Thoracic aorta (tissue), 2 donors: Measurements from ENCODE around the gene SGPL1. TPM values are rescaled to one million over a fixed set of nuclear protein-coding genes. Genes with fewer than 3 reads are reported as not detected.

ENCODE experiments used
- ATAC-seq: fragments of 150-250 bp; one replicate; pipeline ENCODE4 v1.8.0; 2017; ENCODE audit warnings: low read depth; ENCODE audit not compliant: insufficient number of reproducible peaks, low FRiP score
- DNase-seq: peaks from one replicate; pipeline ENCODE4 v3.0.0-alpha.2; 2020; ENCODE audit warnings: low spot score
- H3K27ac ChIP-seq, 2 donors: fragments of 200-600 bp; sonication (generic); 1 replicate in 1 of 2; 2 replicates in 1 of 2; pipeline ENCODE4 v1.5.1; 2016; ENCODE audit warnings: mild to moderate bottlenecking in 2 of 2, moderate library complexity in 2 of 2
- H3K27me3 ChIP-seq: fragments of 200-600 bp; sonication (generic); replicated peaks from 2 replicates; pipeline ENCODE4 v1.6.0; 2016; ENCODE audit warnings: mild to moderate bottlenecking; ENCODE audit not compliant: insufficient read depth
- H3K36me3 ChIP-seq: fragments of 200-600 bp; sonication (generic); one replicate; pipeline ENCODE4 v1.5.1; 2016
- H3K4me1 ChIP-seq, 2 donors: fragments of 200-600 bp; sonication (generic); 1 replicate in 1 of 2; 2 replicates in 1 of 2; pipeline versions ENCODE4 v1.5.1 to v1.6.0; 2016; ENCODE audit warnings: low read depth in 2 of 2, mild to moderate bottlenecking in 1 of 2; ENCODE audit not compliant: control insufficient read depth in 1 of 2
- H3K4me3 ChIP-seq: fragments of 200-600 bp; sonication (generic); 2 replicates; pipeline ENCODE4 v1.5.1; 2016; ENCODE audit warnings: mild to moderate bottlenecking
- H3K9me3 ChIP-seq: fragments of 200-600 bp; sonication (generic); 2 replicates; pipeline ENCODE4 v1.5.1; 2016
- total RNA-seq, 2 donors: library from RNA; depleted of rRNA; stranded (reverse); fragments of >200 nt; gene quantifications; one replicate each; pipeline versions ENCODE4 v1.1.0 to v1.2.3, GENCODE V29; 2016
- TF ChIP-seq, protein P1 (sequence below): fragments of 200-600 bp; sonication (generic); IDR thresholded peaks from one replicate; pipeline ENCODE4 v1.5.1; 2019; ENCODE audit warnings: antibody characterized with exemption

SGPL1 gene
- total RNA-seq, 2 donors from 2014 or later = 15.0 to 26.0 TPM

- TF ChIP-seq, protein P1, sequence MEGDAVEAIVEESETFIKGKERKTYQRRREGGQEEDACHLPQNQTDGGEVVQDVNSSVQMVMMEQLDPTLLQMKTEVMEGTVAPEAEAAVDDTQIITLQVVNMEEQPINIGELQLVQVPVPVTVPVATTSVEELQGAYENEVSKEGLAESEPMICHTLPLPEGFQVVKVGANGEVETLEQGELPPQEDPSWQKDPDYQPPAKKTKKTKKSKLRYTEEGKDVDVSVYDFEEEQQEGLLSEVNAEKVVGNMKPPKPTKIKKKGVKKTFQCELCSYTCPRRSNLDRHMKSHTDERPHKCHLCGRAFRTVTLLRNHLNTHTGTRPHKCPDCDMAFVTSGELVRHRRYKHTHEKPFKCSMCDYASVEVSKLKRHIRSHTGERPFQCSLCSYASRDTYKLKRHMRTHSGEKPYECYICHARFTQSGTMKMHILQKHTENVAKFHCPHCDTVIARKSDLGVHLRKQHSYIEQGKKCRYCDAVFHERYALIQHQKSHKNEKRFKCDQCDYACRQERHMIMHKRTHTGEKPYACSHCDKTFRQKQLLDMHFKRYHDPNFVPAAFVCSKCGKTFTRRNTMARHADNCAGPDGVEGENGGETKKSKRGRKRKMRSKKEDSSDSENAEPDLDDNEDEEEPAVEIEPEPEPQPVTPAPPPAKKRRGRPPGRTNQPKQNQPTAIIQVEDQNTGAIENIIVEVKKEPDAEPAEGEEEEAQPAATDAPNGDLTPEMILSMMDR = no peak
- Histone ChIP-seq H3K4me3 (no peak overlapping the region), H3K27me3 (no peaks in the 10 kb centered on the region), H3K27ac (no peak overlapping the region), H3K4me1 (no peaks in the 10 kb centered on the region), H3K9me3 (no peaks in the 10 kb centered on the region), H3K36me3 (no peaks in the 10 kb centered on the region)
- ATAC-seq = no peak
- DNase-seq = no peak
Measured at GRCh38 chr10:70807556-70807955, 8.2 kb upstream of the SGPL1 start.

DNA sequence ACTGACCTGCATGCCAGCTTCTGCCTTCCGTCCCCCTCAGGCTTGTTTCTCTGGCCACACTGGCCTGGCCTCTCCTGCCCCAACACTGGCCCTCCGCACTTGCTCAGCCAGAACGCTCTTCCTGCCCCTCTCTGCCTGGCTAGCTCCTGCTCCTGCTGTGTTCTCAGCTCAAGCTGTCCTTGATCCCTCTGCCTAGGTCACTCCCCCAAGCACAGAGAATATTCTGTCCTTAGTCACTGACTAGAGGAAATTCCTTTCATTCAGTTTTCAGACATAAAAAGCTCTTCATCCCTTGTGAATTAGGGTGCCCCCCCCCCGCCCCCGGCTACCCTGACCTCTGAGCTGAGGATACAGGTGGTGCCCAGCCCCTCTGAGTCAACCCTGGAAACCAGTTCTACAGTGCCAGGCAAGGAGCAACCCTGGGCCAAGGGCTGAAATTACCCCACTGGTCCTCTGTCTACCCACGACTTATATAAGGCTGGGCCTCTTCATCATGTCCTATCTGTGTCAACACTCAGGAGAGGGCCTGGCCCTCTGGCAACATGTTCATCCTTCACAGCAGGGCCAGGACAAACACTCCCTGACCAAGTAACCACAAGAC lies 6.6 kb upstream of the SGPL1 start:
- no peak overlapping the region for H3K27ac ChIP-seq
- no peaks in the 10 kb centered on the region for H3K36me3 ChIP-seq
- H3K4me1 ChIP-seq = no peaks in the 10 kb centered on the region
- H3K27me3 ChIP-seq = no peaks in the 10 kb centered on the region
- no peaks in the 10 kb centered on the region for H3K9me3 ChIP-seq
- DNase-seq (no peak), ATAC-seq (no peak)
- H3K4me3 ChIP-seq = no peak overlapping the region
- TF ChIP-seq, protein P1 = no peak

DNA sequence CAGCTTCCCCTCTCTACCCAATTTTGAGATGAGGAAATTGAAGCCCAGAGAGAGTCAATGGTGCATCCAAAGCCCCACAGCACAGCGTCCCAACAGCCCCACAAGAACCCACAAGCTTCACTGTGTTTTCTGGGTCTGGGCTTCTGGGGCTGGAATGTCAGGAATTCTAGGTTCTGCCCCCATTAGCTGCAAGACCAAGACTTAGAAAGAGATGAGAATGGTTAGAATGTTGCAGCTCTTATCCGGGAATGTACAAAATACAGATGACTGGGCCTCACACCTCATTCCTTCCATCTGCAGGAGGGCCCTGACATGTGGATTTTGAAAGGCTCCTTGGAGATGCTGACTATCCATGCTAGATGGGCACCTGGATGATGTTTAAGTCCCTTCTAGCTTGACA lies 6.0 kb upstream of the SGPL1 start:
- Histone ChIP-seq H3K27me3 (no peaks in the 10 kb centered on the region), H3K4me1 (no peaks in the 10 kb centered on the region), H3K27ac (no peak overlapping the region), H3K4me3 (no peak overlapping the region), H3K9me3 (no peaks in the 10 kb centered on the region), H3K36me3 (no peaks in the 10 kb centered on the region)
- ATAC-seq = no peak
- DNase-seq = no peak
- TF ChIP-seq, protein P1 = no peak

DNA sequence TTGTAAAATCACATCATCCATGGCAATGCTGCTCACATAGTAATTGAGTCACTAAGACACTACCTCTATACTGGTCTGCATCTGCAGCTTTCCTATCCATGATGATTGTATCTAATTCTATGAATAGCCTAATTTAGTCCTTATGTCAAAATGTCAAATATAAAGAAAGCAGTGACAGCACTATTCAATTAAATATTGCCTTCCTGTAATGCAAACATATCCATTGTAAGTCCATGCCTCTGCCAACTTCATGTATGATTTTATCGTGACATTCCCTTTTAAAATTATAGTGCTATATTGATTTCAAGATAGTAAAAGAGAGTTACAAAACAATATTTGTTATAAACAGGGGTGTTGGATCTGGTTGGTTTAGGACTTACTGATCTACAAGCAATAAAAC lies 4.8 kb upstream of the SGPL1 start:
- TF ChIP-seq, protein P1 = no peak
- no peak overlapping the region for H3K4me3 ChIP-seq
- H3K27ac ChIP-seq = no peak overlapping the region
- ATAC-seq (no peak), DNase-seq (no peak)
- H3K9me3 ChIP-seq = no peaks in the 10 kb centered on the region
- H3K4me1 ChIP-seq = peaks cover 0 to 7% of the 10 kb centered on the region in 2 donors
- H3K36me3 ChIP-seq = no peaks in the 10 kb centered on the region
- H3K27me3 ChIP-seq = no peaks in the 10 kb centered on the region

GRCh38 chr10:70811881-70812280 lies 3.9 kb upstream of the SGPL1 start:
- ATAC-seq (no peak), DNase-seq (no peak)
- peaks cover 2 to 9% of the 10 kb centered on the region in 2 donors for H3K4me1 ChIP-seq
- no peak overlapping the region for H3K4me3 ChIP-seq
- no peaks in the 10 kb centered on the region for H3K9me3 ChIP-seq
- TF ChIP-seq, protein P1 = no peak
- H3K27me3 ChIP-seq = no peaks in the 10 kb centered on the region
- no peak overlapping the region for H3K27ac ChIP-seq
- no peaks in the 10 kb centered on the region for H3K36me3 ChIP-seq
